ENCODE data around the gene RBM25.
"Not testable (repeated sequence)": the region's sequence is repeated elsewhere in the genome, so short reads cannot be mapped to it uniquely, and the experiment has no call there.

RBM25 gene

GRCh38 chr14:73058224-73058921 is at the start of gene RBM25:
Gene RBM25 (plus strand): TSS chr14:73058534. CDS start chr14:73071642, 13,108 bp downstream.
- DNase-seq (ENCODE audit: low read depth in 2 of 2), result peak; percentile 84 to 88

DNA sequence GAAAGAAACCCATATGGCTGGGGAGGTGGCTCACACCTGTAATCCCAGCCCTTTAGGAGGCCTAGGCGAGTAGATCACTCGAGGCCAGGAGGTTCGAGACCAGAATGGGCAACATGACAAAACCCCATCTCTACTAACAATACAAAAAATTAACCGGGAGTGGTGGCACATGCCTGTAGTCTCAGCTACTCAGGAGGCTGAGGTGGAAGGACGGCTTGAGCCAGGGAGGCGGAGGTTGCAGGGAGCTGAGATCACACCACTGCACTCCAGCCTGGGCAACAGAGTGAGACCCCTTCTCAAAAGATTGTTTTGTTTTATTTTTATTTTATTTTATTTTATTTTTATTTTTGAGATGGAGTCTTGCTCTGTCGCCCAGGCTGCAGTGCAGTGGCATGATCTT is 47.1 kb upstream of the RBM25 start:
- not testable (repeated sequence) for DNase-seq (ENCODE audit: low read depth in 2 of 2)

- DNase-seq (ENCODE audit: low read depth in 2 of 2), result no peak
Measured at GRCh38 chr14:73014105-73014504, 44.2 kb upstream of the RBM25 start.

GRCh38 chr14:73015552-73015951 is 42.8 kb upstream of the RBM25 start:
- DNase-seq (ENCODE audit: low read depth in 2 of 2), result not testable (repeated sequence)

DNA sequence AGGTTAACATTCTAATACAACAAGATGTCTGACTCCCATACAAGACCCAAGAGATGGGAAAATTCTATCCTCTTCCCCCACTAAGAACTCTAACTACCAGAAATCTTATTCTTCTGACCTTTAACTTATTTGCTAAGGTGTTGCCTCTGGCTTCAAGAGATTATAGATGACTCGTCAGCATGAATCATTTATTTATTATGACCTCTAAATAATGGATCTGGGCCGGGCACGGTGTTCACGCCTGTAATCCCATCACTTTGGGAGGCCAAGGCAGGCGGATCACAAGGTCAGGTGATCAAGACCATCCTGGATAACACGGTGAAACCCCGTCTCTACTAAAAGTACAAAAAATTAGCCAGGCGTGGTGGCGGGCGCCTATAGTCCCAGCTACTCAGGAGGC is 42.3 kb upstream of the RBM25 start:
- not testable (repeated sequence) for DNase-seq (ENCODE audit: low read depth in 2 of 2)

DNA sequence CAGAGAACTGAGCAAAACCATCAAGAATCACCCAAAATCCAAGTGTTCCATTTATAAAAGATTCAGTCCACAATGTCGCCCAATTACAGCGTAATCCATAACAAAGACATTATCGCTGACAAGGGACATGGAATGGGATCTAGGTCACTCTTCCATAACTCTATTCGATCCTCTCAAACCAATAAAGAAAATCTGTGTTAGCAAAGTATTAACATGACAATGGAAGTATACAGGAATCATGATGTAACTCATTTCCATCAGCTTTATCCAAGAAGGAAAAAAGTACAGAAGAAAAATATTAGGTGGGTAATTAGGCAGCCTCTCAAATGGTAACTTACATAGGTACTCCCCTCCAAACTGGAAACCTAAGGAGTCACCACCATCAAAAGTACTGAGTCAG is 36.3 kb upstream of the RBM25 start:
- no peak for DNase-seq (ENCODE audit: low read depth in 2 of 2)

DNA sequence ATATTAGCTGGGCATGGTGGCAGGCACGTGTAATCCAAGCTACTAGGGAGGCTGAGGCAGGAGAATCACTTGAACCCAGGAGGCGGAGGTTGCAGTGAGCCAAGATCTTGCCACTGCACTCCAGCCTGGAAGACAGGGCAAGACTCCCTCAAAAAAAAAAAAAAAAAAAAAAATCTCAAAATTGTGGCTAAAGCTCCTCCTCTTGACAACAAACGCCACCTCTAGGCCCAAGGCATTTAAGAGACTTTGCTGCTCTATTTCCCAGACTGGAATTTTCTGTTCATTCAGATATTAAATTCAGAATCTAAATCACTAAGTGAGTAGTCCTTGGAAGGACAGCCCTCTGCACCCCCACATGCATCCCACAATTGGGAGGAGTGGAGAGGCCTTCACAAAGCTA is 32.8 kb upstream of the RBM25 start:
- no peak for DNase-seq (ENCODE audit: low read depth in 2 of 2)

DNA sequence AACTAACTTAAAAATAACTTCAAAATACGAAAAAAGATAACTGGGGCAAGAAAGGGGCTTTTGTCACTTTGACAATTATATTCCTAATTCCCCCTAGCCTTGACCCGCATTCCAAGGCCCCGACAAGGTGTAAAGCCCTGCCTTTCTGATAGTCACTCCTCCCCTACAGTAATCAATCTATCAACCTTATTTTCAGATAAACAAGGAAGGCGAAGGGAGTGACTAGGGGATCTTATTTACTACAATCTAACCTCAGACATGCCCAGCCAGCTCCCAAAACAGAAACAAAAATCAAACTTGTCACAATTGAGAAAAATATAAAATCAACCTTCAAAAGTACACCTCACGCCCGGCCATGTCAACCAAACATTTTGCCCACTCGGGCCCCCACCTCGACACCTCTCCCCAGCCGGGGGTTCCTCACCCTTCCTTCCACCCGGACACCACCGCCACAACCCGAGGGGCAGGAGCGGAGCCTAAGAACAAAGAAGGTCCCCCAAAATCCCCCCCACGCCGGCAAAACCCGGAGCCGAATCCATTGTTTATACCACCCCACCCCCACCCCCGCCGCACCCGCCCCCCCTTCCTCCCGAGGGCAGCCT is 32.0 kb upstream of the RBM25 start:
- no peak for DNase-seq (ENCODE audit: low read depth in 2 of 2)

- DNase-seq (ENCODE audit: low read depth in 2 of 2), result peak; percentile 76 to 78
Measured at GRCh38 chr14:73026845-73027542, 31.3 kb upstream of the RBM25 start, which contains the start of gene ZFYVE1. Gene ZFYVE1 (minus strand): TSS chr14:73027106. CDS start chr14:73024508, 2,598 bp downstream.

GRCh38 chr14:73027546-73027945 is 30.8 kb upstream of the RBM25 start:
- DNase-seq (ENCODE audit: low read depth in 2 of 2), result no peak

DNA sequence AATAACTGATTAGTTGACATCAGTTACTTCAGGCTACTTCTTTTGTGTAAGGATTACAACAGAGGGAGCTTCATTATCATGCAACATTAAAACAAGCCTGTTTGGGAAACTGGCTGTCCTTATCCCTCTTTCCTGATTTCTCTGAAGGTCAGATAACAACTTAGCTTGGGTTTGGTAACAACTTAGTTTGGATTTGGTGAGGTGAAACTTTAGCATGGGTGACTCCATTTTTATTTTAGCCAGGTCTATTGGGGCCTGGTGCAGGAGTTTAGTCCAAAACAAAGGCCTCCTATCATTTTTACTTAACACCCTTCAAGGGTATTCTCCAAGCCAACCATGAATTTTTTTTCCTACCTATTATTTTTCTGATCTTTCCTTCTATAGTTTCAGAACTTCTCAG is 30.4 kb upstream of the RBM25 start:
- no peak for DNase-seq (ENCODE audit: low read depth in 2 of 2)

GRCh38 chr14:73036706-73037450 is 21.5 kb upstream of the RBM25 start:
- not testable (repeated sequence) for DNase-seq (ENCODE audit: low read depth in 2 of 2)

DNA sequence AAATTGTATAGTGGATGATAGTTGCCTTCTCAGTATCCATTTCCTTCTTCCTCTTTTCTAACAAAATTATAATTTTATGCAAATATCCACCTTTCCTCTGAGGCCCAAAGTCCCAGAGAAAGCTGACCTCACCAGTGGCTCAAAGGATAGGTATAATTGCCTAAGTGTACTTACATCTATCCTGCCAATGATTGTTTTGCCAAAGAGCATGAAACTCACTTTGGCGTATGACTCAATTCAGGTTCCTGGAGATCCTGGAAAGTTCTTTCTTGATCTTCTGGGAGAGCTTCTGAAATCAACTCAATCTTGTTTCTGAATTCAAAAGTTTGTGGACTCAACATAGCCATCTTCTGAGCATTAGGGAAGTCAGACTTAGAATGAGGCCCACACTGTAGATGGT is 10.5 kb upstream of the RBM25 start:
- DNase-seq (ENCODE audit: low read depth in 2 of 2), result no peak

DNA sequence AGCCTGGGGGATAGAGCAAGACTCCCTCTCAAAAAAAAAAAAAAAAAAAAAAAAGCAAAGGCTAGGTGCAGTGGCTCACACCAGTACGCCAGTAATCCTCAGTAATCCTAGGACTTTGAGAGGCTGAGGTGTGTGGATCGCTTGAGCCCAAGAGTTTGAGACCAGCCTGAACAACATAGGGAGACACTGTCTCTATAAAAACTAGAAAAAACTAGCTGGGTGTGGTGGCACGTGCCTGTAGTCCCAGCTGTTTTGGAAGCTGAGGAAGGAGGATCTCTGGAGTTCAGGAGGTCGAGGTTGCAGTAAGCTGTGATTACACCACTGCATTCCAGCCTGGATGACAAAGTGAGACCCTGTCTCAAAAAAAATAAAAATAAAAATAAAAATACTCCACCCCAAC is 8.9 kb upstream of the RBM25 start:
- no peak for DNase-seq (ENCODE audit: low read depth in 2 of 2)

GRCh38 chr14:73055251-73055650 is 3.1 kb upstream of the RBM25 start:
- DNase-seq (ENCODE audit: low read depth in 2 of 2), result no peak

GRCh38 chr14:73057944-73058223 is 450 bp upstream of the RBM25 start:
- no peak for DNase-seq (ENCODE audit: low read depth in 2 of 2)

DNA sequence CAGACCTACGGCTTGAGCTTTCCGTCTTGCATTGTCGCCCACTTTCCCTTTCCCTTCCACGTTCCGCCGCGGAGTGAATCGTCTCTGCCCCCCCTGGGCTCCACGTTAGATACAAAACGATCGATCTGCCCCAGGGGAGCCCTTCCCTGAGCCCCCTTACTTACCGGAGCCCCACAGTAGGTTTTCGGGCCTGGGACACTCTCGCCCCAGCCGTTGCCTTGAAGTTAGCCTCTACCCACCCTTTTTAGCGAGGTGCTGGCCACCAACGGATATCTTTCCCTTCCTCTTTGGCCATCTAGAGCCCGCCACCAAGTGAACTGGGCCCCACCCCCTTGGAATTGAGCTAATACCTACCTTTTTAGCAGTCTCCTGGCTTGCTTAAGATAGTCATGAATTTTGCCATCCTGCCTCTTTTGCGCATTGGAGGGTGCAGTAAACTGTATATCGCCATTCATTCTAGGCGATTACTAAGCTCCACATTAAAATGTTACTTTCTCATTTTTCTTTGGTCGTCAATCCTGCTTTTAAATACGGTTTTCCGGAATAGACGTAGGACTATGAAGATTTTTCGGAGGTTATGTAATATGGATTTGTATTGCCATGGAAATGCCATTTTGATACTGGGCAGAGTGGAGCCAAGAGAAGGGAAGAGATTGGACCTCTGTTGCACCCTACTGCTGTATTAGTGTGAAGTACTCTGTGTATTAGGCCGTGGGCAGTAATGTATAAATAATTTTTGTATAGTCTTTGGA is 764 bp downstream of the RBM25 start:
- no peak for DNase-seq (ENCODE audit: low read depth in 2 of 2)

DNA sequence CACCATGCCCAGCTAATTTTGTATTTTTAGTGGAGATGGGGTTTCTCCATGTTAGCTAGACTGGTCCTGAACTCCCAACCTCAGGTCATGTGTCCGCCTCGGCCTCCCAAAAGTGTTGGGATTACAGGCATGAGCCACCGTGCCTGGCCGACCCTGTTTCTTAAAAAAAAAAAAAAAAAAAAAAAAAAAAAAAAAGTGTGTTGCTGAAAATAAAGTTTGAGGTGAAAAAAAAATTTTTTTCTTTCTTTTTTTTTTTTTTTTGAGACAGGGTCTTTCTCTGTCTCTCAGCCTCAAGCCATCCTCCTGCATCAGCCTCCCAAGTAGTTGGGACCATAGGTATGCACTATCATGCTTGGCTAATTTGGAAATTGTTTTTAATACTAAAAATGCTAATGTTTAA is 11.3 kb downstream of the RBM25 start:
- DNase-seq (ENCODE audit: low read depth in 2 of 2), result no peak

DNA sequence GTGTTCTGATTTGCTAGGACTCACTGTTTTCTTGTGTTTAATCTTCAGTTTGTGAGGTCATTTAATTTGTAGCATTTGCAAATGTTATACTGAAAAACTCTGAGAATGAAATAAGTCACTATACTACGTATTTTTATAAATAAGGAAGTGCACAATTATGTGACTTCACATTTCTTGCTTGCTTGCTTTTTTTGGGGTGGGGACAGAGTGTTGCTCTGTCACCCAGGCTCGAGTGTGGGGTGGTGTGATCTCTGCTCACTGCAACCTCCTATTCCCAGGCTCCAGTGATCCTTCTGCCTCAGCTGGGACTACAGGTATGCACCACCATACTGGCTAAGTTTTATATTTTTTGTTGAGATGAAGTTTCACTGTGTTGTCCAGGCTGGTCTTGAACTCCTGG is 32.7 kb downstream of the RBM25 start:
- DNase-seq (ENCODE audit: low read depth in 2 of 2), result no peak

- DNase-seq (ENCODE audit: low read depth in 2 of 2), result no peak
Measured at GRCh38 chr14:73097421-73097820, 39.1 kb downstream of the RBM25 start.

GRCh38 chr14:73100334-73100733 is 42.0 kb downstream of the RBM25 start:
- no peak for DNase-seq (ENCODE audit: low read depth in 2 of 2)

All from stimulated activated CD8-positive, alpha-beta memory T cell treated with anti-CD3 and anti-CD28 coated beads, Interleukin-7, amount 100 ng/mL, for 1 hour (primary cell).